Astrocyte (in vitro differentiated cells and primary cell): ENCODE results near the gene PLB1.

Source experiments
- EZH2 ChIP-seq: IDR thresholded peaks from 2 replicates; pipeline ENCODE4 v1.6.1; 2012; ENCODE audit warnings: mild to moderate bottlenecking, low read length, inconsistent platforms; ENCODE audit not compliant: insufficient read depth
- TF ChIP-seq, protein P1 (sequence below): IDR thresholded peaks from 2 replicates; pipeline ENCODE4 v1.5.1; 2011; ENCODE audit warnings: low read depth, mild to moderate bottlenecking, inconsistent platforms, low read length, moderate library complexity; ENCODE audit not compliant: insufficient read depth

DNA sequence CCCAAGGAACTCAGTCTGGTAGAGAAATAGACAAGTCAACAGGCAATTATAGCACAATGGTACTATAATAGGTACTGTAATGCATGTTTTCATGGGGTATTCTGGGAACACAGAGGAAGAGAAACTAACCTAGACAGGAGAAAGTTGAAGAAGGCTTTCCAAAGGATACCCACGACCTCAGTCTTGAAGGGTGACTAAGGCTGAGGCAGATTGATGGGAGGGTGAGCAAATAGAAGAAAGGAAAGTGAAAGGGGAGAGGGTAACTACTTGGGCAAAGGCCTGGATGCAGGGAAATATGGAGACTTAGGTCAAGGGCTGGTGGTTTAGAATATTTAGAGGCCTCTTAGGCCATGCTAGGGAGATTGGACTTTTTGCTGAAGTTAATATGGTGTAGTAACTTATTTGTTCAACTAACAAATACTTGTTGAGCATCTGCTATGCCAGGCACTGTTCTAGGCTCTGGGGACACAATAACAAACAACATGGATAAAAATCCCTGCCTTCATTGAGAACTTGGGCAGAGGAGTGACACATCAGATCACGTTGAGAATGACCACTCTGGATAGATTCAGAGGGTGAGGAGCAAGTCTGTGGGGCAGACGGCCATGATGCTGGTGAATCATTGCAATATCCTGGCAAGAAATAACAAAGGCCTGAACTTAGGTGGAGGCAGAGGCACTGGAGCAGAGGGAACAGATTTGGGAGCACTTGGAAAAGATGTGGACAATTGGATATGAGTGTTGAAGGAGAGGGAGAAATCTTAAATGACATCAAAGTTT, 56.4 kb downstream of the PLB1 start:
- TF ChIP-seq EZH2 = no peak
- TF ChIP-seq, protein P1, sequence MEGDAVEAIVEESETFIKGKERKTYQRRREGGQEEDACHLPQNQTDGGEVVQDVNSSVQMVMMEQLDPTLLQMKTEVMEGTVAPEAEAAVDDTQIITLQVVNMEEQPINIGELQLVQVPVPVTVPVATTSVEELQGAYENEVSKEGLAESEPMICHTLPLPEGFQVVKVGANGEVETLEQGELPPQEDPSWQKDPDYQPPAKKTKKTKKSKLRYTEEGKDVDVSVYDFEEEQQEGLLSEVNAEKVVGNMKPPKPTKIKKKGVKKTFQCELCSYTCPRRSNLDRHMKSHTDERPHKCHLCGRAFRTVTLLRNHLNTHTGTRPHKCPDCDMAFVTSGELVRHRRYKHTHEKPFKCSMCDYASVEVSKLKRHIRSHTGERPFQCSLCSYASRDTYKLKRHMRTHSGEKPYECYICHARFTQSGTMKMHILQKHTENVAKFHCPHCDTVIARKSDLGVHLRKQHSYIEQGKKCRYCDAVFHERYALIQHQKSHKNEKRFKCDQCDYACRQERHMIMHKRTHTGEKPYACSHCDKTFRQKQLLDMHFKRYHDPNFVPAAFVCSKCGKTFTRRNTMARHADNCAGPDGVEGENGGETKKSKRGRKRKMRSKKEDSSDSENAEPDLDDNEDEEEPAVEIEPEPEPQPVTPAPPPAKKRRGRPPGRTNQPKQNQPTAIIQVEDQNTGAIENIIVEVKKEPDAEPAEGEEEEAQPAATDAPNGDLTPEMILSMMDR = no peak
